GM19099 (cell line): ENCODE data around the gene PLXNA4.

Experiments
- POLR2A ChIP-seq: IDR thresholded peaks from 3 replicates; pipeline ENCODE4 v1.6.1; 2011; ENCODE audit warnings: low read depth; ENCODE audit not compliant: insufficient read length; ENCODE audit errors: extremely low read depth

Gene PLXNA4

GRCh38 chr7:132494474-132494873 is 81.8 kb downstream of the PLXNA4 start:
- no peak for TF ChIP-seq POLR2A

GRCh38 chr7:132492823-132493445 is 83.3 kb downstream of the PLXNA4 start:
- no peak for TF ChIP-seq POLR2A

GRCh38 chr7:132491391-132491945 is 84.8 kb downstream of the PLXNA4 start:
- TF ChIP-seq POLR2A, result no peak

- TF ChIP-seq POLR2A, result no peak
Measured at GRCh38 chr7:132490474-132490873, 85.8 kb downstream of the PLXNA4 start.

GRCh38 chr7:132489776-132490237 is 86.5 kb downstream of the PLXNA4 start:
- no peak for TF ChIP-seq POLR2A

GRCh38 chr7:132488634-132489302 is 87.5 kb downstream of the PLXNA4 start:
- no peak for TF ChIP-seq POLR2A

GRCh38 chr7:132486274-132486610 is 90.0 kb downstream of the PLXNA4 start:
- no peak for TF ChIP-seq POLR2A

GRCh38 chr7:132485600-132486273 is 90.5 kb downstream of the PLXNA4 start:
- TF ChIP-seq POLR2A, result no peak

- TF ChIP-seq POLR2A, result no peak
Measured at GRCh38 chr7:132485136-132485535, 91.1 kb downstream of the PLXNA4 start.

GRCh38 chr7:132482866-132483265 is 93.4 kb downstream of the PLXNA4 start:
- TF ChIP-seq POLR2A, result no peak

GRCh38 chr7:132480534-132480933 is 95.7 kb downstream of the PLXNA4 start:
- no peak for TF ChIP-seq POLR2A

- TF ChIP-seq POLR2A, result no peak
Measured at GRCh38 chr7:132476541-132476940, 99.7 kb downstream of the PLXNA4 start.

GRCh38 chr7:132475669-132476116 is 100.6 kb downstream of the PLXNA4 start:
- no peak for TF ChIP-seq POLR2A

- TF ChIP-seq POLR2A, result no peak
Measured at GRCh38 chr7:132475037-132475668, 101.1 kb downstream of the PLXNA4 start.

- no peak for TF ChIP-seq POLR2A
Measured at GRCh38 chr7:132472463-132473120, 103.7 kb downstream of the PLXNA4 start.
